GM21619 (cell line): Measurements from ENCODE around the gene BBX.
A peak's percentile ranks its signal among the peaks of the same experiment; 100 is the strongest.

Source experiments
- ATAC-seq: cut with Tn5 transposase; IDR thresholded peaks from one replicate; pipeline ENCODE4 v1.9.1; 2021; ENCODE audit not compliant: unreplicated experiment

The BBX gene

DNA sequence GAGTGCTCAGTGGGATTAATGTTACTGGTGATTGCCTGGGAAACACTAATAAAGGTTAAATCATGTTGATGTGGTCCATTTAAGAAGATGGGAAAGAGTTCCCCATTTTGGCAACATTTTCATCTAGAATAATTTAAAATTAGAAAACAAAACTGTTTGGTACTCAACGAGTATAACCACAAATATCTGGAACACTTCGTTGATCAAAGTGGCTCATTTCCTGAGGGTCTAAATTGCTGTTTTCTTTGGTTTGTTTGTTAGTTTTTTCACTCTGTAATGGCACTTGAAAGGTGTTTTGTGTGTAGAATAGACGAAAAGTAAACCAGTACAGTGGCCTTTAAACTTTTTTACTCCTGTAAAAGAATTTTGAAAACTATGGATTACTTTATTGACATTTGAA lies 73.9 kb downstream of the BBX start:
- ATAC-seq: no peak

DNA sequence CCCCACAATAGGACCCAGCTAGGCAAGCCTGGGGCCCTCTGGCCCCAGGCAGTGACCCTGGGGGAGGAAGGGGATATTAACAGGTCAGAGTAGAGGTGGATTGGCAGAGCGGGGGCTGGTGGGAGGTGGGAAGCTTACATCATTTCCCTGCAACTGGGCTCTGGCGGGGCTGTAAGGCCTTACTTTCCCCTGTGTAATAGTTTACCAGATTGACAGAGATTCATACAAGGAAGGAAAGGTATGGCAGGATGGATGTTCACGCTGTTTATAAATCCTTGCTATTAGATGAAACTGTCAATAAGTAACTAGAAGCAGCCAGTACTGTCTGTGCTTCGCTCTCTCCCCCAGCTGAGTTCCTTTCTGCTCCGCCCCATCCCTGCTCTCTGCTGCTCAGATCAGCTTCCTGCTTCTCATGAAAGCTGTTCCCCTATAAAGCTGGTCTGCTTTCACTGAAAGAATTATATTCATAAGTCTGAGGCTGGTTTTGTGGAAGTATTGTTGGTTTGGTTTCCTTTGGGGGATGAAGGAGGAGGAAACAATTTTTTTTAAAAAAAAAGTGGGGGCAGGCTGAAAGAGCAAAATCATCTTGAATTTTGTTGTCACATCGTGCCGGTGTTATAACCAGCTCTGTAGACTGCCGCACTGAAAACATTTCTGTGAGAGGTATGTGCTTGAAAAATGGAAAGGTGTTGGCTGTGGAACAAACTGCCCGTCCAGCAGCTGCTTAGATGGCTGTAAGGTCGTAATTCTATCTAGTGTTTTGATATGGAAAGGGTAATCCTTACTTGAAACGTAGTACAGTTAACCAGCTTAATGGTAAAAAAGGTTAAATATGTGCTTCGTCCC lies 76.4 kb downstream of the BBX start:
- peak; percentile 92 for ATAC-seq

DNA sequence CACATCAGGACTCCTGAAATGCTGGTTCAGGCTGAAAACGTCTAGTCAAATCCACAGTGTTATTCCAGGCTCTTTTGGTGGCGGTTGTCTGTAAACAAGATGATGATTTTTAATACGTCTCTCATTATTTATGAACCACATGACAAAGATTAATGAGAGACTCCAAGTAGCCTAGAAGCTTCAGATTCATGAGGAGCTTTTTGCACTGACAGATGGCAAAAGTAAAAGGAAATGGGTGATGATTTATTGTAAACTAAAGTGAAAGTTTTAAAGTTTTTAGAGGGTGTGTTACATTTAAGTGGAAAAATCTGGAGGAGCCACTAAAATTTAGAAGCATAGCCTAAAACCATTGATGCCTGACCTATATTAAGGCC lies 77.0 kb downstream of the BBX start:
- ATAC-seq: no peak

DNA sequence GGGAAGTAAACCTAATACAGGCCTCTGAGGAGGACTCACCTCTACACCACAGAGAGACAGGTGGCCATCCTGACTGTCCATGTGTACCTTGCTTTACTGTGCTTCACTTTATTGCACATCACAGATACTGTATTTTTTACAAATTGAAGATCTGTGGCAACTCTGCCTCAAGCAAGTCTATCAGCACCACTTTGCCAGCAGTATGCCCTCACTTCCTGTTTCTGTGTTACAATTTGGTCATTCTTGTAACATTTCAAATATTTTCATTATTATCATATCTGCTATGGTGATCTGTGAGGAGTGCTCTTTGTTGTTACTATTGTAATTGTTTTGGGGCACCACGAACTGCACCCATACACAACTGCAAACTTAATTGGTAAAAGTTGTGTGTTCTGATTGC lies 78.0 kb downstream of the BBX start:
- no peak for ATAC-seq

DNA sequence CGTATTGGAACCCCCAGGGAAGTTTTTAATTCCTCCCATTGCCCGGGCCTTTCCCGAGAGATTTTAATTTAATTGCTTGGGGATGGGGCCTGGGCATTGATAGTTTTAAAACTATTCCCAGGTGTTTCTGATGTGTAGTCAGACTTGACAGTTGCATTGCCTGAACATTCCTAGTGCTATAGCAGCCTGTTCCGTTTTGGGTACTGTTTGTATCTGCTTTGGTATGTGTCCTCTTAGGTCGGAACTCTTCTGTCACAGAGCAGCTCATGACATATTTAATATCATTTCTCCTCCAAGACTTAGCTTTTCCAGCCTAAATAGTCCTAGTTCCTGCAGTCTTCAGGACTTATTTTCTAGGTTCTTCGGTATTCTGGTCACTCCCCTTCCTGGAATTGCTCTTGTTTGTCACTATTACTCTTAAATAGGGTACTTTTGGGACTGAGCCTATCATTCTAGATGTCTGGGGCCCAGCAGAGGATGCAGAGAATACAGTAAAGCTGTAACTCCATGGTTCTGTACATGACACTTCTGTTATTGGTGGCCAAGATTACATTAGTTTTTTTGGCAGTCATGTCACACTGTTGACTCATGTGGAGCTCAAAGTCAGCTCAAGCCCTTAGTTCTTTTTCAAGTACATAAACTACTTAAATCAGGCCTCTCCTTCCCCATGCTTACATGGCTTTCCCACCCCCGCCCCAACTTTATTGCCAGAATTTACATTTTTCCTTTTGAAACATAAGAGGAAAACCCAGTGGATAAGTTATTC lies 81.5 kb downstream of the BBX start:
- ATAC-seq: no peak

DNA sequence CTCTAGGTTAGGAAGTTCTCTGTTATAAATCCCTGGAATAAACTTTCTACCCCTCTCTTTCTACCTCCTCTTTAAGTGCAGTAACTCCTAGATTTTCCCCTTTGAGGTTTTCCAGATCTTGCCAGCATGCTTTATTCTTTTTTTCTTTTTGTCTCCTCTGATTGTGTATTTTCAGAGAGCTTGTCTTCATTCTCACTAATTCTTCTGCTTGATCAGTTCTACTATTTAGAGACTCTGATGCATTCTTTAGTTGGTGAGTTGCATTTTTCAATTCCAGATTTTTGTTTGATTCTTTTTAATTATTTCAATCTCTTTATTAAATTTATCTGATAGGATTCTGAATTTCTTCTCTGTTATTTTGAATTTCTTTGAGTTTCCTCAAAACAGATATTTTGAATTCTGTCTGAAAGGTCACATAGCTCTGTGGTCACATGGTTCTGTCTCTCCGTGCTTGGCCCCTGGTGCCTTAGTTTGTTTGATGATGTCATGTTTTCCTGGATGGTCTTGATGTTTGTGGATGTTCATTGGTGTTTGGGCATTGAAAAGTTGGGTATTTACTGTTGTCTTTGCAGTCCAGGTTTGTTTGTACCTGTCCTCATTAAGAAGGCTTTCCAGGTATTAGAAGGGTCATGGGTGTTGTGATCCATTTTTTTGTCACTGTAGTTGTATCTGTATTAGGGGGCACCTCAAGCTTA lies 89.2 kb downstream of the BBX start:
- ATAC-seq: no peak

DNA sequence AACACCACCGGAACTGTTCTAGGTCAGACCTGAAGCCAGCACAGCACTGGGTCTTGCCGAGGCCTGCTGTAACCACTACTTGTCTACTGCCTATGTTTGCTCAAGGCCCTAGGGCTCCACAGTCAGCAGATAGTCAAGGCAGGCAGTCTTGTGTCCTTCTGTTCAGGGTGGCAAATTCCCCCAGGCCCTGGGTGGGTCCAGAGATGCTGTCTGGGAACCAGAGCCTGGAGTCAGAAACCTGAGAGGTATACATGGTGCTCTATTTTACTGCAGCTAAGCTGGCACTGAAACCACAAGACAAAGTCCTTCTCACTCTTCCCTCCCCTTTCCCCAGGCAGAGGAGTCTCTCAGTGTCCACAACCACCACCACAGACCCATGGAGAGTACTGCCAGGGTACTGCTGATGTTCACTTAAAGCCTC lies 89.9 kb downstream of the BBX start:
- no peak for ATAC-seq

DNA sequence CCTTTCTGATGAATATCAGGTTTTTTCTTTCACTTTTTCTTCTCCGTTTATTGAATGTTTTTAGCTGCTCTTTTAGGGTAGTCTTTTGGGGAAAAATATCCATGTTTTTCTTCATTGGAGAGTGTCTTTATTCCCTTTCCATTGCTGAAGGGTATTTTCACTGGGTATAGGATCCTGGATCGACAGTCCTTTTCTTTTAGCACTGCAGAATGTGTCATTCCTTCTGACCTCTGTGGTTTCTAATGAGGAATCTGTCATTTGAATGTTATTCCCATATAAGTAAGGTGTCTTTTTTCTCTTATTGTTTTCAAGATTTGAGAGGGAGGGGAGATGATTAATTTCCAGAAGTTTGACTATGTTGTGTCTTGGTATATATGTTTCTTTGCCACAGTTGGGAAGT lies 96.8 kb downstream of the BBX start:
- no peak for ATAC-seq

DNA sequence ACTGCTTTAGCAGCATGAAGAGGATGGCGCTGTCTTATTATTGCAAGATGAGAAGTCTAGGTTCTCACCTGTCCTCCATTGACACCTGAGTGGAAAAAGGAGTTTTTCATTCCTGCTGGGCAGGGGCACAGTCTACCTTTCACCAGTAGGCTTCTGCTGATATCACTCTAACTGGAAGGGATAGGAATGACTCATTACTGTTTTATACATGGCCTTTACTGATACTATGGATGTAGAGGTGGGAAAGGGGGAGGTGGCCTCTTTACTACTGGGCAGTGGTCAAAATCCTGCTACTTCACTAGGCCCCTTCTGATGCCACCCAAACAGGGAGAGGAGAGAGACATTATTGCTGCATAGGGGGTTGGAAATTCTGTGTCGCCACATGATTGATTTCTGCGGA lies 97.8 kb downstream of the BBX start:
- no peak for ATAC-seq

DNA sequence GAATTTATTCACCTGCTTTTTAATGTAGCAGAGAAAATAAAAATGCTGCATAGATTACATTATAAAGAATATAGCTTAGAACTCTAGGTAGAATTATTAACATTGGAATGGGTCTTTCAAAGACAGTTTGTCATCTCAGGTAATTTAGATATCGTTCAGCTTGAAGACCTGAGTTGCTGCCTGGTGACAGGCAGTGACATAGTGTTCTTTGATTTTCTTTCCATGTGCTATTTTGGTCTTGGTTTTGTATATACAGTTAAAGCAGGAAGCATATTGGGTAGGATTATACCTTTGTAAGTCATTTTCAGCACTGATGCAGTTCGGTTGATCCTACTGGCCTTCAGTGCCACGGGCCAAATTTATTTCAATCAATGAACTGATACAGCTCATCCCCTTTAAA lies 98.7 kb downstream of the BBX start:
- ATAC-seq: no peak

DNA sequence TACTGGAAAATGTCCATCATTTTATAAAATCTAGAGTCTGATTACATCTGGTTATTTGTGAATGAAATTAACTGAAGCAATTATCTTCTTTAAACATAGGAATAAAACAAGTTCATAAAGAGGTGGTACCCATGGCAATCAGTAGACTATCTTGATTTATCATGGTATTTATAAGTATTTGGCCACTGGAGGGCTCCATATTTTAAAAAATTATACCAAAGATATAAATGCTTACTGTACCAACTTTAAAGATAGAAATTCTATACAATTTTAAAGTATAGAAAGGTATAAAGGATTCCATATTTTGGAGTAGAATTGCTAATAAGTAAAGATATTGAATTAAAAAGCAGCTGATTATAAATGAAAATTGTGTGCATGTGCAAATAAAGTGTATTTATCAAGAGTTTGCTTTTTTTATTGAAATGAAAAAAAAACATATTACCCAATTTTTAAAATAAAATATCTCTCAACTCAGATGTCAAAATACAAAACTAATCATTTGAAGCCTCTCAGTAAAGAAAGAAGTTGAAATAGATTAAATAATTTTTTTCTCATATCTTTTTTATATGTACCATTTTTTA lies 105.3 kb downstream of the BBX start:
- no peak for ATAC-seq

DNA sequence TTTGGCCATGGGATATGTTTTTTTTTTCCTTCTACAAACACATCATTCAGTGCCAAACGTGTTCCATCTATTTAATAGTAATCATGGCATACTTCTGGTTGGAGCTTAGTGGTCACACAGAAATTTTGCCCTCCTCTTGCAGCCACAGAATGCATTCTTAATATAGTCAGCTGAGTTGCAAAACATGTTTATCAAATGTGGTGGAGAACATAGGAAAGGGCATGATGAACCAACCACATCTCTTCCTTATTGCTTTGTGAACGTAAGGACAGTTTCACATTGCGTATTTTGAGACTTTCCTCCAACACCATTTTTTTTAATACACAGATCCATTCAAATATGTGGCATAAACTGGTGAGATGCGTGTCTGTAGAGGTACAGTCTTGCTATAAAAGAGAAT lies 106.8 kb downstream of the BBX start:
- ATAC-seq: no peak

DNA sequence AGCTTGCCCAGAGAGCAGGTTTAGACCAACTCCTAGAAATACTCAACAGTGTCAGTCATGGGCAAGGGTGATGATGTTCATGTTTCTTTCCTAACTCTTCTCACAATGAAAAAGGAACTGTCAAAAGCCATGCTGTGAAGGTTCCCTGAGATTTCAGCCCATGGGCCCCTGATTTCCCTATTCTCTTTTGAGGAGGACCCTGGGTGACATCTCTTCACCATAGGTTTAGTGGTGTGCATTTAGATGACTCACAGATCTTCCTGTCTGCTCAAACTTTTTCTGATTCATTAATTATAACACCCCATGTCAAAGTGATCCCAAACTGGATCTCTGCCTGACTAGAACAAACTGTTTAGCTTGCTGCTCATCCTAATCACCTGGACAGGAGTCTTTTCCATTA lies 108.0 kb downstream of the BBX start:
- ATAC-seq: no peak

DNA sequence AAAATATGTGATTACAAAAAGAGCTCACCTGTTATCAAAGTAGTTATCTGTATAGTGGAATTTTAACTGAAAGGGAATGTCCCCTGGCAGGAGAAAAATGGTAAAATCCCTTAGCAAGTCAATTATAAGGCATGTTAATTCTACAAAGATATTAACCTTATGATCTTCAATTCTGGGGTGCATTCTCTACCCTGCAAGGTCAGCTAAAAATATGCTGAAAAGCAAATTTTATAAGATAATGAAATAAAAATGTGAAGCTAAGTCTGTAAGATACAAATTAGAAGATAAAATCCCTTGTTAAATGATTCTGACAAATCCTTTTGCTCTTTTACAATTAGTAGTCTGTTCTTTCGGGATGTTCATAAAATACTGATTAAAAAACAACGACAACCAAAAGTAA lies 109.8 kb downstream of the BBX start:
- no peak for ATAC-seq

DNA sequence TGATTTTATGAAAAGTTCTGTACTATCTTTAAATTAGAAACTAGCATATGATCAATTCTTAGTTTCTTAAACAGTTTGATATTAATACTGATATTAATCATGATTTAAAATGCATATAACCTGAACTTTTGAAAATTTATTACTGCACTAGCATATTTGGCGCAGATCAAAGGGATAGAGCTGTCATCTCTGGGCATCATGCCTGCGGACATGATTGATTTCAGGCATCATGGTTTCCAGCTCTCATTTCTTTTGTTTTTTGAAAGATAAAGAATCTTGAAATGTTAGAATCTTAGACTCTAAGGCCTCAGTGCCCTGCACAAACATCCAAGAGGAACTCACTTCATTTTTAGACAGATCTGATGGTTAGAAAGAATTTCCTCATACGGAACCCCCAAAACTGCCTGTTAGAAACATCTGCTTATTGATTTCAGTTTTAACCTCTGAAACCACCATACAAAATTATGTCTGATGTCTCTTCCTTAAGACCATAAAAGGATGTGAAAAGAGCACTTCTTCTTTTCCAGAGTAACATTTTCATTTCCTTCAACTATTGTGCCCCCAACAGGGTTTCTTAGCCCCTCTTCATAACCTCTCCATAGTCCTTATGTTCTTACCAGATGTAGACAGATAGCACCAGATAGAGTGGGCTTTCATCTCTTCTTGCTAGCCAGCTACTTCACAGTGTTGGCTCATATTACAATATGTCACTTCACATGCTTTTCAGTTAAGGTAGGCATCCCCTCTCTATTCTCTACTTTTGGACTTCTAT lies 110.8 kb downstream of the BBX start:
- ATAC-seq: peak; percentile 93

DNA sequence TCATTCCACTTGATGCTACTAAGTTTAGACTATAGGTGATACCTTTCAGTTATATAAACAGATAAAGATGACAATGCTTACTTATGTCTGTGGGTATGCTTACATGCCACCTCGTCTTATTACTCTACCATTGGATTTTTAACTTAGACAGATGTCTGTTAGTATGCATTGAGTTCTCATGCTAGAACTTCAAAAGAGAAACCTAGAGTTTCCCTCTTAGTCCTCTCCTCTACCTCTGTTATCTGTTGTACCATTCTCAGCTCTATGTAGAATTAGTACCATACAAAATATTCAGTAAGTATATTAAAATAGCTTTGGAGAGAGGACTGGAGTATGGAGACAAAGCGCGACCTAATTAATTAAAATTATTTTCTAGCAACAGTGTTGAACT lies 111.3 kb downstream of the BBX start:
- ATAC-seq: peak; percentile 25

DNA sequence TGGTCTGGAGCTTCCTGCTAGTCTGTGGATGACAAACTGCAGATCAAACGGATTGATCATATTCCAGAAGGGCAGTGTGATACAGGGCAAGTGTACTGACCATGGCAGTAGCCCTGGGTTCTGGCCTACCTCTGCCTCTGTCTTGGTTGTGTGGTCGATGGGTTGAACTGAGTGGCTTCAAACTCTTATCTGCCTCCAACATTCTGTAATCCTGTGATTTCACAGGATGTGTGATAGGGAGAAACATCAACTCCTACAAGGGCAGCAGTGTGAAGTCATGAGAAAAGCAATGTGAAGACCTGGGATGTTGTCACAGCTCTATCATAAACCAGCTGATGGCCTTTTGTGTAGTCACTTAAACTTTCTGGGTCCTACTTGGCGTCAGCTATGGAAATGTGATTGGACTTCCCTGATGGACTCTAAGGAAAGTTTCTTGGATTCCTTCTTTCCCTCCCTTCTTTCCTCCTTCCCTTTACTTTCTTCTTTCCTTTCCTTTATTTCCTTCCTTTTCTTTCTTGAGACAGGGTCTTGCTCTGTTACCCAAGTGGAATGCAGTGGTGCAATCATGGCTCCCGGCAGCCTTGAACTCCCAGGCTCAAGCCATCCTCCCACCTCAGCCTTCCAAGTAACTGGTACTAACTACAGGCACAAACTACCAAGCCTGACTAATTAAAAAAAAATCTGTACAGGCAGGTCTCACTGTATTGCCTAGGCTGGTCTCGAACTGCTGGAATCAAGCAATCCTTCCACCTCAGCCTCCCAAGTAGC lies 114.8 kb downstream of the BBX start:
- no peak for ATAC-seq

DNA sequence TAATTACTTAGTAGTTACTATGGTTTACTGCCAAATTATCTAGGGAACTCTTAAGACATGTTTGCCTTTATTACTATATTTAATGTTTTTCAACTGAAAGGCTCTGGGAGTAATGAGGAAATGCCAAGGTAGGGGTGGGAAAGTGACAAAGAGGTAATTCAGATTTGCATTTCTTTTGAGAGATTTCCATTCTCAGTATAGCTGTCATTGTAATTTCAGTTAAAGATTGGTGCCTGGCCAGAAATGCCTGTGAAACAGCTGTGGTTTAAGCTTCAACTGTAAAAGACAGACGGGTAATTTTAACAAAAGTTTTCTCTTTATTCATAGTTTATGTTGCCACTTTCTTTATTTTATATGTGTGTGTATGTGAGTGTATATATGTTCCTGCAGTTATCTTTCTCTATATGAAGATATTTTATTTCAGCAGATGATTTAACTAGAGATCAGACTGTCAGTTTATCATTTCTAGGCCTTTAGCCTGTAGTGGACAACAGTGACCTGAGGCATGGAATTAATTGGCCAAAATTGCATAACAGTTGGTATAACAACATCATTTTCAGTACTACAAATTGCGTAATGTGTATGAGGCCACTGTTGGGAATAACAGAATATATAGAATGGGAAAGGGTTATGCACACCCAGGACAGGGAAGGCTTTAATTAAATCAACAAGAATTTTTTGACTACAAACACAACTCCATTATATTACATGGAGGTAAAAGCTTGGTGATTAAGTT lies 119.0 kb downstream of the BBX start:
- ATAC-seq: peak; percentile 62
